NCI-H526 (cell line): ENCODE data around the gene TTC19.
A peak's percentile ranks its signal among the peaks of the same experiment; 100 is the strongest.
"Not testable (repeated sequence)": the region's sequence is repeated elsewhere in the genome, so short reads cannot be mapped to it uniquely, and the experiment has no call there.

Experiments used
- DNase-seq, 2 experiments: peaks; one replicate each; lab custom pipeline; 2025; lab: John Stamatoyannopoulos, UW

The TTC19 gene

DNA sequence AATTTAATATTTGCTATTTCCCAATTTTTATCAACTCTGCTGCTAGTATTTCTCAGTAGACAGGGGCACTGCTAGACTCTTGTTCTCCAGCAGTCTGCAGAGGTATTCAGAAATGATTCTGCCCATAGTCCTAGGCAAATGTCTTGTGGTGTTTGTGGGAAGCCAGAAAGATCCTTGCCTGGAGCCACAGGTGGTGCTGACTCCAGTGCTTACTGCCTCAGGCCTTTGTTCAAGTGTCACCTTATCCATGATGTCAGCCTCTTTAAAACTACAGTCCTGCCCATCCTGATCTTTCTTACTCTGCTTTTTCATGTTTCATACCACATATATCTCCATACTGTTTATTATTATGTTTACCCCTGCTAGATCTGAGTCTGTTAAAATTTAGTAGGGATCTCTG lies 26.6 kb upstream of the TTC19 start:
- no peak for DNase-seq

DNA sequence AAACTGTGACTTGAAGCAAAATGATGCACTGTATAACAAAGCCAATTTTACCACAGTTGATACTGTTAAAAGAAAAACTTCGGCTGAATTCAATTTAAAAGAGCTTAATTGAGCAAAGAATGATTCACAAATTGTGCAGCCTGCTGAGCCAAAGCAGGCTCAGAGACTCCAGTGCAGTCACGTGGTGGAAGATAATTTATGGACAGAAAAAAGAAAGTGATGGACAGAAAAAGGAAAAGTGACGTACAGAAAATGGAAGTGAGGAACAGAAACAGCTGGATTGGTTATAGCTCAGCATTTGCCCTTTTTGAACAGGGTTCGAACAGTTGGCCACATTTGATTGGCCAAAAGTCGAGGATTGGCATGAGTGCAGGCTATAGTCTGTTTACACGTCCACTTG lies 25.8 kb upstream of the TTC19 start:
- no peak for DNase-seq

- no peak for DNase-seq
Measured at GRCh38 chr17:15977894-15978293, 21.7 kb upstream of the TTC19 start.

DNA sequence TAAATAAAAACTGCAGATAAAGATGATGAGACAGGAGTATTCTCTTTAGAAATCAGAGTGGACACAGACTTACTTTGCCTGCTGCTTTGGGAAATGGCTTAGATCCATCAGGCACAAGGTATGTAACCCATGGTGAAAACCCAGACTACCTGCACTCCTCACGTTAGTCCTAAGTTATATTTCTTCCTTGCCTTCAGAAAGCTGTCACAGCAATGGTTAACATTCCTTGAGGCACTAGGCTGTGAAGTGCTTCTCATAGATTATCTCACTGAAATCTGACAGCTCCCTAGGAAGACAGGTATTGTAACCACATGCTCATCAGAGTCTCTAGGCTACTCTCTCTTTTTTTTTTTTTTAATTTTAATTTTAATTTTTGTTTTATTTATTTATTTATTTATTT lies 21.0 kb upstream of the TTC19 start:
- DNase-seq, result no peak

DNA sequence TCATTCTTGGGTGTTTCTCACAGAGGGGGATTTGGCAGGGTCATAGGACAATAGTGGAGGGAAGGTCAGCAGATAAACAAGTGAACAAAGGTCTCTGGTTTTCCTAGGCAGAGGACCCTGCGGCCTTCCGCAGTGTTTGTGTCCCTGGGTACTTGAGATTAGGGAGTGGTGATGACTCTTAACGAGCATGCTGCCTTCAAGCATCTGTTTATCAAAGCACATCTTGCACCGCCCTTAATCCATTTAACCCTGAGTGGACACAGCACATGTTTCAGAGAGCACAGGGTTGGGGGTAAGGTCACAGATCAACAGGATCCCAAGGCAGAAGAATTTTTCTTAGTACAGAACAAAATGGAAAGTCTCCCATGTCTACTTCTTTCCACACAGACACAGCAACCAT lies 20.6 kb upstream of the TTC19 start:
- DNase-seq, result not testable (repeated sequence)

GRCh38 chr17:15981208-15981607 lies 18.4 kb upstream of the TTC19 start:
- DNase-seq, result no peak

DNA sequence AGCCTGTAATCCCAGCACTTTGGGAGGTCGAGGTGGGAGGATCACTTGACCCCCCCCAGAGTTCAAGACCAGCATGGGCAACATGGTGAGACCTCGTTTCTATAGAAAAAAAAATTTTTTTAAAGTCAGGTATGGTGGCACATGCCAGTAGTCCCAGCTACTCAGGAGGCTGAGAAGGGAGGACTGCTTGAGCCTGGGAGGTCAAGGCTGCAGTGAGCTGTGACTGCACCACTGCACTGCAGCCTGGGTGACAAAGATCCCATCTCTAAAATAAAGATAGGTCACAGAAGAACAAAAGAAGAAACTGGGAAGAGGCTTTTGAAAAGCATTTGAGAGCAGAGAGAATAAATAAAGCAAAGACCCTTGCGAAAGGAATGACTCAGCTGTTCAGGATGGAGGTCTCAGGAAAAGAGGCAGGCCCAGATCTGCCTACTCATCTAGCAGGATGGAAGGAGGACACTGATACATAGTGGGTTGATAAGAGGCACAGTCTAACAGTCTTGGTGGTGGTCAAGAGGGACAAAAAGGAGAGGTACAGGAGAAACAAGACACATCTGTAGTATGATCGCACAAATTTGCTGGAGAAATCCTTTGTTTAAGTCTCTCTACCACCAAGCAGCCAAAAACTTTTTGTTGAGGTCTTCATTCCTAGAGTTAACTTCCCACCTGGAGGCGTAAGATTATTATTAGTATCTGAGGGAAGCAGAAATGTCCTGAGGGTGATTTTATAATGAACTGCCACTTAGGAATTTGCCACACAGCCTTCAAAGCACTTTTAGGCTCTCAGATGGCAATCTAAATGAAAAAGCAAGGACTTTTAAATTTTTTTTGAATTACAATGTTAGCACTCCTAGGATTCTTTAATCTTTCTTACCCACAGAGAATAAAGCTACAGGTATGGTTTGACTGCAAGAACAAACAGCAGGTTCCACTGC lies 17.7 kb upstream of the TTC19 start:
- no peak for DNase-seq

DNA sequence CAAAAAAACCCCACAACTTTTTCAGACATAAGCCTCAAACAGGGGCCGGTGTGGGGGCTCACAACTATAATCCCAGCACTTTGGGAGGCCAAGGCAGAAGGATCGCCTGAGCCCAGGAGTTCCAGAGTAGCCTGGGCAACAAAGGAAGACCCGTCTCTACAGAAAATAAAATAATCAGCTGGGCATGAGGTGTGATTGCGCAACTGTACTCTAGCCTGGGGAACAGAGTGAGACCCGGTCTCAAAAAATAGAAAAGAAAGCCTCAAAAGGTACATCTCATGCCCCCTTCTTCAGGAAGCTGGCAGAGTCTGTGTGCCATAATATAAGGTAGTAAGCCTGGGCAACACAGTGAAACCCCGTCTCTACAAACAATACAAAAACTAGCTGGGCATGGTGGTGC lies 3.3 kb upstream of the TTC19 start:
- DNase-seq, result no peak

- DNase-seq, result no peak
Measured at GRCh38 chr17:15998031-15998562, 1.5 kb upstream of the TTC19 start.

DNA sequence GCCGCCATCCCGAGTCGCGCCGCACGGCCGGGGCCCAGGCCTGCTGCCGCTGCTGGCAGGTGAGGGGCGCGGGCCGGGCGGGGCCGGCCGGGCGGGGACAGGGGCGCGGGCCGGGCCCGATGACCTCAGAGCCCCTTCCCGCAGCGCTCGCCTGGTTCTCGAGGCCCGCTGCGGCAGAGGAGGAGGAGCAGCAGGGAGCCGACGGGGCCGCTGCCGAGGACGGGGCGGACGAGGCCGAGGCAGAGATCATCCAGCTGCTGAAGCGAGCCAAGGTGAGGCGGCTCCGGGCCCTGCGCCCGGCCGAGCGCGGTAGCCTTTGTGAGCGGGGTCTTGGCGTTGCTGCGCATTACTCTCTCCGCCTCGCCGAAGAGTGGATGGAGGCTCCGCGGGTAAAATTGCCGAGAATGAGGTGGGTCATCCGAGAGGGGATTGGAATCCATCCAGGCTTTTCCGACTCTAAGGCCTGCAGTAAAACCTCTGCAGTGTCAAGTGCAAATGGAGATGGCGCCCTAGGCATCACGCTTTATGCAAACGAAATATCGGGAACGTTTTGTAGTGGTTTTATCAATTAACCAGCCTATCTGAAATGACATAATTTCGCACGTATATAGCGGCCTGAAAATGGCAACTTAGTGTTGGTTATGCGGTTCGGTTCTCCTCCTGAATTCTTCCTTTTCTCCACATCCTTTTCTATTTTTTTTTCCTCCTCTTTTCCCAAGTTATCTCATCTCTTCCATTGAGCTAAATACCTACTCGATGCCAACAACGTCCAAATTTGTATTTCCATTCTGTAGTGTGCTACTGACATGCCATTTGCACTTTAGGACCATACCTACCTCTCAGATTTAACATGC lies 577 bp downstream of the TTC19 start:
- peak in 1 of 2 experiments; percentile 54 for DNase-seq

DNA sequence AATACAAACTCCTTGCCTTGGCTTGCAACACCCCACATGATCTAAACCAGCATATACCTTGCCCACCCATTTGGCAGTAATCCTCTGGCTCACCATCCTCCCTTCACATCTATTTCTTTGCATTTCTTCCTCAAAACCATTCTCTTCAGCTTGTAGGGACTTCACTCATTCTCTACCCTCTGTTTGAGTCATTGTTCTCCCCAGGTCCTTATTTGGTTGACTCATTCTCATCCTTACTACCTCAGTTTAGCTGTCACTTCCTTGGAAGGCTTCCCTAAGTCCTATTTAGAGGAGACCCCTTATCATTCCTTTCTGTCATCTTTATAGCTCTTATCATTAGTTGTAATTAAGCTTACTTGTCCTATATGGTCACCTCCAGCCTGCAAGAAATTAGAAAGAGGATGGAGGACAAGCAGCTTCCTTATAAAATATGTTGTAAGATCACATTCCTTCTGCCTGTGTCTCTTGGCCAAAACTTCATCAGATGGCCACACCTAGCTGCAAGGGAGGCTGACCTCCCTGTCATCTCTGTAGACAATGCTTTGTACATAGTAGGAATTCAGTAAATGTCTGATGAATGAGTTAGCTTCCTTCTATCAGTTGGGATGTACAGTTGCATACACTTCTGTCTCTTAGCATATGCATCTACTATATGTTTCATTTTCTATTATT lies 1.7 kb downstream of the TTC19 start:
- no peak for DNase-seq

DNA sequence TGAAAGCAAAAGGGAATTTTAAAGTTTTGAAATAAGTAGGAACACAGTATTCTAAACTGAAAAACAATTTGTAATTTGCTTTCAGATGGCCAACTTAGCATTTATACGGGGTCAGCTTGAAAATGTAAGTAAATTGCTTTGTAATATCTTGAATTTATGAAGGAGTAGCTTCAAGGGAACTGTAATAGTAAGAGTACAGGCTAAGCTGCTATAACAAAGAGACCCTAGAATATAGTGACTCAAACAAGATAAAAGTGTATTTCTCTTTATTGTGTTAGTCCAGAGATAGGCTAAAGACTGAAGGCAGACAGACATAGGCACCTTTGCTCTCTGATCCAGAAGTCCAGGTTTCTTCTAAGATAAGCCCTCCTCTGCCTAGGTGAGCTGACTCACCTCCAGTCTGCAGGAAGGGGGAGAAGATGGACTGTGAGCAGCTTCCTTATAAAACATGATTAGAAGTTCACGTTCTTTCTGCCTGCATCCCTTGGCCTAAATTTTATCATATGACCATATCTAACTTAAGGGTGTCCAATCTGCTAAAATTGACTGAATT lies 3.2 kb downstream of the TTC19 start:
- DNase-seq, result no peak

DNA sequence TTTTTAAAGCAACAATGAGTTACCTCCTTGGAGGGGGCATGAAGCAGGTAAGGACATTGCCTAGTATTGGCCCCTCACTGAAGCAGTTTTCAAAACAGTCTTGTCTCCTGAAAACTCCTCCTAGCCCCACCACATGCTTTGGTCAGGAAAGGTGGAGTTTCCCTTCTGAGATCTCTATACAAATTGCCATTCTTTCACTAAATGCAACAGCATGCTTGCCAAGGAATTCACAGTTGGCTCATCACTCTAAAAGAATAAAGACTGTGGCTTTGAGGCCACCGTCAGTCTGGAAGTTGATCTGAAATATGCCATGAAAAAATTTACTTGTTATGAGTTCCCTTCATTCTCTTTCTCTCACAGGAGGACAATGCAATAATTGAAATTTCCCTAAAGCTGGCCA lies 4.2 kb downstream of the TTC19 start:
- no peak for DNase-seq

GRCh38 chr17:16005636-16006035 lies 6.0 kb downstream of the TTC19 start:
- DNase-seq, result no peak

DNA sequence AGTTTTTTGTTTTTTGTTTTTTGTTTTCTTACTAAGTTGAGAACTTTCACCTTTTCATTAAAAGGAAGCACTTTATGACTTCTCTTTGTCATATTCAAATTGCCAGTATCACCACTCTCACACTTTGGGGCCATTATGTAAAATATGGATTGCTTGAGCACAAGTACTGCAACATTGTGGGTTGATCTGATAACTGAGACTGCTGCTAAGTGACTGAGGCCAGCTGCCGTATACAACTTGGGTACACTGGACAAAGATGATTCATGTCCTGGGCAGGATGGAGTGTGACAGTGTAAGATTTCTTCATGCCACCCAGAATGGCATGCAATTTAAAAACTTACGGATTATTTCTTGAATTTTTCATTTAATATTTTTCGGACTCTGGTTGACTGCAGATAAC lies 7.8 kb downstream of the TTC19 start:
- no peak for DNase-seq

DNA sequence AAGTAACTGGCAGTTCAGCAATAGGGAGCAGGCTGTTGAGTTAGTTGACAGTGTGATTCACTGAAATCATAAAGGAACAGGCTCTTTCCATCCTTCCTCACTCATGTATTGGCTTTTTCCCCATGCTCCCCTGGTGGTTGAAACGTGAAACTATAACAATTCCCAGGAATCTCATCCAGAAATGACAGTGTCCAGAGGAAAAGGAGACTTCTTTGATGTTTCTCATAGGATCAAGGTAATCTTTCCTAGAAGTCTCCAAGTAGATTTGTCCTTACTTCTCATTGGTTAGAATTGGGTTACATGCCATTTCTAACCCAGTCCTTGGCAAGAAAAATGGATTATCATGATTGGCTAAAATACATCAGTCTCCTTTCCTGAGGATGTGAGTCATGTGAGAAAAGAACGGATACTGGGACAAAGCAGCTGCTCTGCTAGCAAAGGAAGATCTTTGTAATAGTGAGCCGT lies 14.4 kb downstream of the TTC19 start:
- peak in 1 of 2 experiments; percentile 31 for DNase-seq

DNA sequence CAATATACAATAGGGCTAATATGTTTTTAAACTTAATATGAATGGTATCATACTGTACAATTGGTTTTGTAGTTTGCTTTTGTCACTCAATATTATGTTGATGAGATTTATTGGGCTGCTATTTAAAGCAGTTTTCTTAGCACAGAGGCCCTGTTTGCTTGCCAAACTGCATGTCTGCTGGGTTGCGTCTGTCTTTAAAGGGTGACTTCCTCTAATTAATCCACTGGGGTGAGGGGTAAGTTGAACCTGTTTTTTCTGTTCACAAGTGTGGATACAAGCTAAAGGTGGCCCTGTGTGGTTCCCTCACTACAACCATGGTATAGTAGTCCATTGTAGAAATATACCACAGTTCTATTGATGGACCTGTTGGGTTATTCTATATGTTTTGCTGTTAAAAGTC lies 19.7 kb downstream of the TTC19 start:
- DNase-seq, result no peak

DNA sequence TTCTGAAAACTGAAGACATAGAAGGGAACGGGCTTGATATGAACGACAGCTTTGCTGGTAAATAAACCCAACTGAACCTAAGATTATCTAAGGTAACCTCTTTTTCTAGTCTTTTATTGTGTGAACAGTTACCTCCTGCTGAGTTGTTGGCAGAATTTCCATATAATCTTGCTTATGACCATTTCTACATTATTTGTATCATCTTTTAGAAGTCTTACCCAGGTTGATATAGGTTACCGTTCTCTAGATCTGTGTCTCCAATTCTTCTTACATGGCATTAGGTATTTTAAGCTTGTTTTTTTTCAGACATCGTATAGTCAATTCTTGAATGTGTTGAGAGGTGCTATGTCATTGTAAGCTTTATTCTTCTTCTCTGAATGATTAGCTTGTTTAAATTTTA lies 24.3 kb downstream of the TTC19 start:
- DNase-seq, result no peak

GRCh38 chr17:16025202-16025601 lies 25.6 kb downstream of the TTC19 start:
- DNase-seq, result no peak

GRCh38 chr17:16026895-16027294 lies 27.3 kb downstream of the TTC19 start:
- no peak for DNase-seq

DNA sequence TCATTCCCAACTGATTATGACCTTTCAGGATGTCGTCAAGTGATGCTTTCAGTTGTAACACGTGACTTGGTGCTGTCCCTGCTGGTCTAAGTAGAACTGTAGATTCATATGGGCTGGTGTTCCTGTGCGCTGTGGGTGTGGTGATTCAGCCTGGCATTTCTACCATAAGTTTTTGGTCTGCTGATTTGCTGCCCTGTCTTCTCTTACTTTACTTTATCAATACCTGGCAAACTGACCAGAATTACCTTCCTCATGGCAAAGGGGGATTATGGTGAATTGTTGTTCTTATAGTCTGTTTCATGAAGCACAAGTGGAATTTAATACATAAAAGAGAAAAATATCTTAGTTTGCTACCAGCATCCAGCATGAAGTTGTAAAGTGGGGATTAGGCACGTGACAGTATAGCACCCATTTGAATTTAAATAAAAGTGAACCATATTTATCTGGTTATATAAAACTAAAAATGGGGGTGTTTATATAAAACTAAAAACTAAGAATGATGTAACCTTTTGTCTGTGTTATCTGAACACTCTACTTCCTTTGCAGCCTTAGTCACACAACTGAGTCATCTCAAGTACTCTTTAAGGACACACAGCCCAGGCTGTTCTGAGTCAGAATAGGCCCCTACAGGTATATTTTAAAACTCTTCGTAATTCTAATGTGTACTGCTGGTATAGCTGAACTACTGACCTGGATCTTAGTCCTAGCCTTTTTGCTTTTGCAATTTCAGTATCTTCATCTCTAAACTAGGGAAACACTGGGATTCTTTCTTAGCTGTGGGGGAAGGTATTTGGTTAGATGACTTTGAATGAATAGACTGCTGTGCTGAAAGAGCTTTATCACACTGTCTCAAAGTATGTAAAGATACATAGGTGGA lies 28.3 kb downstream of the TTC19 start:
- no peak for DNase-seq
